Renal pelvis (tissue), 4 donors: ENCODE results near the gene OR4N5. TPM values are rescaled to one million over a fixed set of nuclear protein-coding genes. Genes with fewer than 3 reads are reported as not detected.

Experiments
- DNase-seq: peaks from one replicate; pipeline ENCODE4 v3.0.0-alpha.2; 2013
- polyA plus RNA-seq, 3 donors: library from polyadenylated mRNA; unstranded; fragments of 120-200 nt; gene quantifications; one replicate each; pipeline ENCODE4 v1.2.1, GENCODE V29; 2013; ENCODE audit not compliant: insufficient read length in 3 of 3

Gene OR4N5
- polyA plus RNA-seq, 3 donors = not detected

GRCh38 chr14:20194101-20194500 is 55.5 kb downstream of the OR4N5 start:
- no peak for DNase-seq

Other genes starting within 250 kb of the OR4N5 start
- not detected for gene OR4K5, start 218.2 kb upstream of the OR4N5 start, polyA plus RNA-seq
- gene OR4K1, start 207.9 kb upstream of the OR4N5 start, polyA plus RNA-seq = not detected
- gene OR4K15, start 163.2 kb upstream of the OR4N5 start, polyA plus RNA-seq = not detected
- gene OR4Q2, start 136.7 kb upstream of the OR4N5 start, polyA plus RNA-seq = not detected
- gene OR4K14, start 119.5 kb upstream of the OR4N5 start, polyA plus RNA-seq = not detected
- gene OR4K13, start 102.8 kb upstream of the OR4N5 start, polyA plus RNA-seq = under 1 TPM in 1 of 3 donors, not detected in 2; 0.01 TPM
- not detected for gene OR4L1, start 78.8 kb upstream of the OR4N5 start, polyA plus RNA-seq
- under 1 TPM; 0.03 to 0.07 (median 0.05) TPM for gene OR4K17, start 28.1 kb upstream of the OR4N5 start, polyA plus RNA-seq
- under 1 TPM in 1 of 3 donors, not detected in 2; 0.09 TPM for gene OR11G2, start 52.1 kb downstream of the OR4N5 start, polyA plus RNA-seq
- gene OR11H6, start 84.9 kb downstream of the OR4N5 start, polyA plus RNA-seq = not detected
- gene OR11H7, start 90.2 kb downstream of the OR4N5 start, polyA plus RNA-seq = 1 to 10 TPM in 1 of 3 donors, under 1 TPM in 2; 0.47 to 1.1 (median 0.61) TPM
- under 1 TPM in 2 of 3 donors, not detected in 1; 0.06 to 0.18 TPM for gene OR11H4, start 100.5 kb downstream of the OR4N5 start, polyA plus RNA-seq
- gene TTC5, start 167.1 kb downstream of the OR4N5 start, polyA plus RNA-seq = 10 to 100 TPM; 26.1 to 28.2 (median 26.6) TPM
- 100 to 1,000 TPM in 2 of 3 donors, 10 to 100 TPM in 1; 97.9 to 130 (median 105) TPM for gene CCNB1IP1, start 194.5 kb downstream of the OR4N5 start, polyA plus RNA-seq
- 10 to 100 TPM; 47.7 to 60.8 (median 57.6) TPM for gene PARP2, start 204.8 kb downstream of the OR4N5 start, polyA plus RNA-seq